Keratinocyte (primary cell): ENCODE measurements around the gene ZNF208. TPM values are rescaled to one million over a fixed set of nuclear protein-coding genes. Genes with fewer than 3 reads are reported as not detected.

Experiments
- DNase-seq: peaks from one replicate; pipeline ENCODE4 v3.0.0-alpha.2; 2011; ENCODE audit warnings: low read depth, missing footprints, low spot score
- FAIRE-seq: peaks from 2 replicates; lab custom pipeline; 2011; peaks lifted over from hg19 to GRCh38; lab: Jason Lieb, UNC
- H2AFZ ChIP-seq: 2 replicates; pipeline ENCODE4 v1.6.0; 2012; ENCODE audit warnings: low read length, control low read depth, inconsistent platforms; ENCODE audit not compliant: control insufficient read depth
- H3K27ac ChIP-seq: 2 replicates; pipeline ENCODE4 v1.5.1; 2011; ENCODE audit warnings: low read length; ENCODE audit not compliant: control insufficient read depth, insufficient read depth
- H3K27me3 ChIP-seq: 3 replicates; pipeline ENCODE4 v1.6.0; 2011; ENCODE audit warnings: low read length; ENCODE audit not compliant: control insufficient read depth, insufficient read depth; ENCODE audit errors: extremely low read depth
- H3K36me3 ChIP-seq, 2 experiments: 2 replicates in 1 of 2; 3 replicates in 1 of 2; pipeline ENCODE4 v1.5.1; 2011; ENCODE audit warnings: low read length in 2 of 2, mild to moderate bottlenecking in 1 of 2; ENCODE audit not compliant: control insufficient read depth in 2 of 2, insufficient read depth in 2 of 2; ENCODE audit errors: extremely low read depth in 1 of 2
- H3K4me1 ChIP-seq: 3 replicates; pipeline ENCODE4 v1.5.1; 2011; ENCODE audit warnings: low read length; ENCODE audit not compliant: control insufficient read depth, insufficient read depth; ENCODE audit errors: extremely low read depth
- H3K4me2 ChIP-seq: 3 replicates; pipeline ENCODE4 v1.6.0; 2011; ENCODE audit warnings: low read depth, low read length; ENCODE audit not compliant: control insufficient read depth, insufficient read depth; ENCODE audit errors: extremely low read depth
- H3K4me3 ChIP-seq, 3 experiments: fragments of 200-600 bp in 1 of 3; sonication (generic) in 1 of 3; 2 replicates in 2 of 3; 3 replicates in 1 of 3; pipeline ENCODE4 v1.5.1; 2011 to 2016; ENCODE audit warnings: low read length in 3 of 3, mild to moderate bottlenecking in 3 of 3, control low read depth in 2 of 3, inconsistent platforms in 1 of 3, low read depth in 1 of 3, mixed read lengths in 1 of 3, mixed run types in 1 of 3, moderate library complexity in 1 of 3; ENCODE audit not compliant: control insufficient read depth in 2 of 3, insufficient read depth in 2 of 3; ENCODE audit errors: extremely low read depth in 1 of 3
- H3K79me2 ChIP-seq: 2 replicates; pipeline ENCODE4 v1.6.0; 2012; ENCODE audit warnings: low read length; ENCODE audit not compliant: control insufficient read depth, insufficient read depth
- H3K9ac ChIP-seq: 3 replicates; pipeline ENCODE4 v1.6.0; 2011; ENCODE audit warnings: low read length; ENCODE audit not compliant: control insufficient read depth, insufficient read depth; ENCODE audit errors: extremely low read depth
- H3K9me1 ChIP-seq: 3 replicates; pipeline ENCODE4 v1.6.0; 2011; ENCODE audit warnings: low read length; ENCODE audit not compliant: control insufficient read depth, insufficient read depth; ENCODE audit errors: extremely low read depth
- H3K9me3 ChIP-seq: 2 replicates; pipeline ENCODE4 v1.5.1; 2012; ENCODE audit warnings: low read depth, low read length; ENCODE audit not compliant: control insufficient read depth
- H4K20me1 ChIP-seq: 3 replicates; pipeline ENCODE4 v1.6.0; 2011; ENCODE audit warnings: low read length; ENCODE audit not compliant: control insufficient read depth, insufficient read depth; ENCODE audit errors: extremely low read depth
- CTCF ChIP-seq, 3 experiments: IDR thresholded peaks in 1 of 3; conservative IDR thresholded peaks in 1 of 3; optimal IDR thresholded peaks in 1 of 3; 2 replicates in 2 of 3; 3 replicates in 1 of 3; pipeline versions ENCODE3 to v1.5.1; 2011; ENCODE audit warnings: low read length in 3 of 3, mild to moderate bottlenecking in 3 of 3, moderate library complexity in 2 of 3, control low read depth in 1 of 3, inconsistent platforms in 1 of 3; ENCODE audit not compliant: insufficient read depth in 2 of 3; ENCODE audit errors: extremely low read depth in 1 of 3
- EZH2 ChIP-seq: IDR thresholded peaks from one replicate; pipeline ENCODE4 v1.6.1; 2012; ENCODE audit warnings: inconsistent platforms, mild to moderate bottlenecking, low read length, moderate library complexity
- dilution Hi-C: fragments of 300-500 bp; cut with MboI; formaldehyde crosslinking; loops from one replicate; pipeline ENCODE4 v1.7.0; 2020; ENCODE audit warnings: low sequenced_read_pairs; ENCODE audit not compliant: extremely low pct_ligation_motif_present
- polyA plus RNA-seq, 5 experiments: library from polyadenylated mRNA; depleted of rRNA in 3 of 5; stranded (reverse) in 3 of 5; stranded (forward) in 1 of 5; unstranded in 1 of 5; fragments of >200 nt; gene quantifications; 1 replicate in 1 of 5; 2 replicates in 3 of 5; 3 replicates in 1 of 5; pipeline versions ENCODE4 v1.2.1 to v1.2.3, GENCODE V29; 2011 to 2012; ENCODE audit warnings: missing spikeins in 2 of 5, low read depth in 1 of 5, low replicate concordance in 1 of 5

Gene ZNF208
- polyA plus RNA-seq, 1 donor (not counting 4 experiments of a cell fraction or from before 2014, with no cell fraction given), result 0.20 TPM

GRCh38 chr19:21922276-21922675 is 88.5 kb downstream of the ZNF208 start:
- Histone ChIP-seq H3K79me2 (no peaks in the 10 kb centered on the region), H3K27me3 (no peaks in the 10 kb centered on the region), H3K4me2 (no peak overlapping the region), H4K20me1 (no peaks in the 10 kb centered on the region), H3K4me3 (no peak overlapping the region), H3K9me1 (no peaks in the 10 kb centered on the region), H2AFZ (no peak overlapping the region), H3K27ac (no peak overlapping the region), H3K4me1 (no peaks in the 10 kb centered on the region), H3K36me3 (no peaks in the 10 kb centered on the region), H3K9ac (no peak overlapping the region), H3K9me3 (peaks cover 3% of the 10 kb centered on the region)
- no peak for DNase-seq
- no peak for TF ChIP-seq CTCF (optimal IDR thresholded peaks at IDR 0.05 in 1 of 3, IDR thresholded peaks at IDR 0.05 in 1 of 3, conservative IDR thresholded peaks at IDR 0.05 in 1 of 3; ENCODE audit: extremely low read depth in 1 of 3, insufficient read depth in 2 of 3, low read length in 3 of 3)
- TF ChIP-seq EZH2, result no peak
- no peak for FAIRE-seq
- dilution Hi-C loops, result no loop called here

- Histone ChIP-seq H3K9ac (no peak overlapping the region), H3K36me3 (no peaks in the 10 kb centered on the region), H2AFZ (no peak overlapping the region), H3K4me2 (no peak overlapping the region), H3K4me1 (no peaks in the 10 kb centered on the region), H4K20me1 (no peaks in the 10 kb centered on the region), H3K9me1 (no peaks in the 10 kb centered on the region), H3K9me3 (peaks cover 4% of the 10 kb centered on the region), H3K27me3 (no peaks in the 10 kb centered on the region), H3K27ac (no peak overlapping the region), H3K79me2 (no peaks in the 10 kb centered on the region), H3K4me3 (no peak overlapping the region)
- TF ChIP-seq CTCF (optimal IDR thresholded peaks at IDR 0.05 in 1 of 3, IDR thresholded peaks at IDR 0.05 in 1 of 3, conservative IDR thresholded peaks at IDR 0.05 in 1 of 3; ENCODE audit: extremely low read depth in 1 of 3, insufficient read depth in 2 of 3, low read length in 3 of 3), result no peak
- TF ChIP-seq EZH2, result no peak
- DNase-seq, result no peak
- FAIRE-seq, result no peak
- dilution Hi-C loops, result no loop called here
Observed at GRCh38 chr19:21921691-21922180, 89.0 kb downstream of the ZNF208 start.
